ENCODE data around the gene ATF6B. TPM values are rescaled to one million over a fixed set of nuclear protein-coding genes. Genes with fewer than 3 reads are reported as not detected.
"Not testable (repeated sequence)": the region's sequence is repeated elsewhere in the genome, so short reads cannot be mapped to it uniquely, and the experiment has no call there.

The ATF6B gene
- total RNA-seq, 1 experiment from 2014 or later: 60.0 TPM

GRCh38 chr6:32082935-32083334 is 45.1 kb downstream of the ATF6B start:
- no peak for DNase-seq (ENCODE audit: low spot score)

GRCh38 chr6:32082478-32082877 is 45.6 kb downstream of the ATF6B start:
- no peak for DNase-seq (ENCODE audit: low spot score)

- no peak for DNase-seq (ENCODE audit: low spot score)
Observed at GRCh38 chr6:32081168-32081990, 46.7 kb downstream of the ATF6B start.

GRCh38 chr6:32079566-32080290 is 48.3 kb downstream of the ATF6B start:
- DNase-seq (ENCODE audit: low spot score): no peak

- DNase-seq (ENCODE audit: low spot score): no peak
Observed at GRCh38 chr6:32076321-32076809, 51.7 kb downstream of the ATF6B start.

GRCh38 chr6:32075781-32076180 is 52.3 kb downstream of the ATF6B start:
- no peak for DNase-seq (ENCODE audit: low spot score)

- DNase-seq (ENCODE audit: low spot score): no peak
Observed at GRCh38 chr6:32074996-32075532, 53.0 kb downstream of the ATF6B start.

GRCh38 chr6:32073613-32074012 is 54.4 kb downstream of the ATF6B start:
- DNase-seq (ENCODE audit: low spot score): no peak

GRCh38 chr6:32073101-32073500 is 54.9 kb downstream of the ATF6B start:
- no peak for DNase-seq (ENCODE audit: low spot score)

- no peak for DNase-seq (ENCODE audit: low spot score)
Observed at GRCh38 chr6:32070814-32071543, 57.1 kb downstream of the ATF6B start.

- DNase-seq (ENCODE audit: low spot score): no peak
Observed at GRCh38 chr6:32069878-32070515, 58.0 kb downstream of the ATF6B start.

- no peak for DNase-seq (ENCODE audit: low spot score)
Observed at GRCh38 chr6:32069460-32069859, 58.6 kb downstream of the ATF6B start.

- no peak for DNase-seq (ENCODE audit: low spot score)
Observed at GRCh38 chr6:32068867-32069266, 59.2 kb downstream of the ATF6B start.

- not testable (repeated sequence) for DNase-seq (ENCODE audit: low spot score)
Observed at GRCh38 chr6:32068315-32068714, 59.7 kb downstream of the ATF6B start.

GRCh38 chr6:32067521-32067920 is 60.5 kb downstream of the ATF6B start:
- DNase-seq (ENCODE audit: low spot score): not testable (repeated sequence)

Small RNA genes lying within 50 kb of the gene (small RNA-seq; reads per million reads assigned to genes)
- gene RNA5SP206: not detected

Other genes starting within 250 kb of the ATF6B start
- gene SLC44A4, start 249.2 kb downstream of the ATF6B start, total RNA-seq (2014; rRNA removed; shearing (Covaris generic)): 101 and 124 TPM in 2 replicates
- gene EHMT2, start 230.5 kb downstream of the ATF6B start, total RNA-seq (2014; rRNA removed; shearing (Covaris generic)): 85.9 and 98.5 TPM in 2 replicates
- gene ZBTB12, start 226.2 kb downstream of the ATF6B start, total RNA-seq (2014; rRNA removed; shearing (Covaris generic)): 12.6 and 13.6 TPM in 2 replicates
- gene C2, start 200.5 kb downstream of the ATF6B start, total RNA-seq (2014; rRNA removed; shearing (Covaris generic)): 0.28 and 0.91 TPM in 2 replicates
- 2.0 and 2.6 TPM in 2 replicates for gene CFB, start 182.2 kb downstream of the ATF6B start, total RNA-seq (2014; rRNA removed; shearing (Covaris generic))
- gene NELFE, start 169.3 kb downstream of the ATF6B start, total RNA-seq (2014; rRNA removed; shearing (Covaris generic)): 85.4 and 103 TPM in 2 replicates
- 62.5 and 66.2 TPM in 2 replicates for gene SKIC2, start 169.1 kb downstream of the ATF6B start, total RNA-seq (2014; rRNA removed; shearing (Covaris generic))
- gene DXO, start 156.1 kb downstream of the ATF6B start, total RNA-seq (2014; rRNA removed; shearing (Covaris generic)): 54.8 and 61.6 TPM in 2 replicates
- 0.57 and 1.9 TPM in 2 replicates for gene C4A, start 146.2 kb downstream of the ATF6B start, total RNA-seq (2014; rRNA removed; shearing (Covaris generic))
- gene C4B, start 113.5 kb downstream of the ATF6B start, total RNA-seq (2014; rRNA removed; shearing (Covaris generic)): 1.4 and 1.9 TPM in 2 replicates
- gene CYP21A2, start 89.8 kb downstream of the ATF6B start, total RNA-seq (2014; rRNA removed; shearing (Covaris generic)): not detected in 2 replicates
- 0.03 TPM in 1 of 2 replicates, not detected in the other for gene TNXB, start 18.9 kb downstream of the ATF6B start, total RNA-seq (2014; rRNA removed; shearing (Covaris generic))
- gene FKBPL, start 2.0 kb upstream of the ATF6B start, total RNA-seq (2014; rRNA removed; shearing (Covaris generic)): 5.2 and 7.4 TPM in 2 replicates
- gene PRRT1, start 23.7 kb upstream of the ATF6B start, total RNA-seq (2014; rRNA removed; shearing (Covaris generic)): not detected in 2 replicates
- gene PPT2, start 25.9 kb upstream of the ATF6B start, total RNA-seq (2014; rRNA removed; shearing (Covaris generic)): 19.7 and 56.2 TPM in 2 replicates
- 4.5 and 6.6 TPM in 2 replicates for gene EGFL8, start 36.3 kb upstream of the ATF6B start, total RNA-seq (2014; rRNA removed; shearing (Covaris generic))
- gene AGPAT1, start 47.8 kb upstream of the ATF6B start, total RNA-seq (2014; rRNA removed; shearing (Covaris generic)): 48.6 and 52.8 TPM in 2 replicates
- 45.4 and 50.5 TPM in 2 replicates for gene RNF5, start 50.2 kb upstream of the ATF6B start, total RNA-seq (2014; rRNA removed; shearing (Covaris generic))
- 3.0 and 4.9 TPM in 2 replicates for gene AGER, start 56.0 kb upstream of the ATF6B start, total RNA-seq (2014; rRNA removed; shearing (Covaris generic))
- 16.6 and 18.7 TPM in 2 replicates for gene PBX2, start 62.0 kb upstream of the ATF6B start, total RNA-seq (2014; rRNA removed; shearing (Covaris generic))
- 2.2 and 4.7 TPM in 2 replicates for gene GPSM3, start 64.4 kb upstream of the ATF6B start, total RNA-seq (2014; rRNA removed; shearing (Covaris generic))
- 2.2 and 2.4 TPM in 2 replicates for gene NOTCH4, start 95.8 kb upstream of the ATF6B start, total RNA-seq (2014; rRNA removed; shearing (Covaris generic))
- gene TSBP1, start 243.7 kb upstream of the ATF6B start, total RNA-seq (2014; rRNA removed; shearing (Covaris generic)): not detected in 2 replicates